HepG2 (cell line): Measurements from ENCODE around the gene CDKN1C. TPM values are rescaled to one million over a fixed set of nuclear protein-coding genes. Genes with fewer than 3 reads are reported as not detected.

Experiments used
- CENPX ChIP-seq: sonication (generic); formaldehyde crosslinking; IDR thresholded peaks from 2 replicates; pipeline ENCODE4 v1.9.0; 2021; ENCODE audit warnings: mild to moderate bottlenecking, missing genetic modification reagents, moderate library complexity
- DNMT1 ChIP-seq: sonication (generic); formaldehyde crosslinking; IDR thresholded peaks from 2 replicates; pipeline ENCODE4 v1.5.1; 2020; ENCODE audit warnings: mild to moderate bottlenecking, missing genetic modification reagents
- EEA1 ChIP-seq: sonication (generic); formaldehyde crosslinking; IDR thresholded peaks from 2 replicates; pipeline ENCODE4 v1.5.1; 2020; ENCODE audit warnings: mild to moderate bottlenecking, missing genetic modification reagents, borderline replicate concordance
- NFYC ChIP-seq: IDR thresholded peaks from 2 replicates; pipeline ENCODE4 v1.6.1; 2016; ENCODE audit warnings: missing genetic modification reagents, missing compliant biosample characterization
- NR3C1 ChIP-seq: sonication (generic); formaldehyde crosslinking; IDR thresholded peaks from 2 replicates; pipeline ENCODE4 v1.4.0; 2020; ENCODE audit warnings: missing genetic modification reagents
- POLR2AphosphoS5 ChIP-seq: IDR thresholded peaks from 2 replicates; pipeline ENCODE4 v1.6.1; 2012; ENCODE audit warnings: low read depth, low read length
- POLR2G ChIP-seq: fragments of 200-400 bp; formaldehyde crosslinking; IDR thresholded peaks from 2 replicates; pipeline ENCODE4 v1.6.1; 2018; ENCODE audit warnings: mild to moderate bottlenecking, low read depth, low read length, moderate library complexity
- RAD21 ChIP-seq: fragments of 450-650 bp; formaldehyde crosslinking; IDR thresholded peaks from 2 replicates; pipeline ENCODE4 v1.5.0; 2020; ENCODE audit warnings: mild to moderate bottlenecking
- RFXANK ChIP-seq: IDR thresholded peaks from 2 replicates; pipeline ENCODE4 v1.6.1; 2016
- XBP1 ChIP-seq: sonication (generic); formaldehyde crosslinking; IDR thresholded peaks from 2 replicates; pipeline ENCODE4 v1.5.0; 2020; ENCODE audit warnings: missing genetic modification reagents
- ZBTB3 ChIP-seq: sonication (generic); formaldehyde crosslinking; IDR thresholded peaks from 2 replicates; pipeline ENCODE4 v1.4.0; 2020; ENCODE audit warnings: low read depth, mild to moderate bottlenecking, moderate library complexity, missing genetic modification reagents, borderline replicate concordance
- ZFP36L2 ChIP-seq: sonication (generic); formaldehyde crosslinking; IDR thresholded peaks from 2 replicates; pipeline ENCODE4 v1.4.0; 2020; ENCODE audit warnings: missing genetic modification reagents
- ZKSCAN5 ChIP-seq: sonication (generic); formaldehyde crosslinking; IDR thresholded peaks from 2 replicates; pipeline ENCODE4 v1.5.1; 2020; ENCODE audit warnings: mild to moderate bottlenecking, missing genetic modification reagents
- ZNF282 ChIP-seq: fragments of 450-650 bp; IDR thresholded peaks from 2 replicates; pipeline ENCODE4 v1.6.1; 2018; ENCODE audit not compliant: partially characterized antibody
- ZNF501 ChIP-seq: sonication (generic); formaldehyde crosslinking; IDR thresholded peaks from 2 replicates; pipeline ENCODE4 v1.5.1; 2020; ENCODE audit warnings: mild to moderate bottlenecking, moderate library complexity, missing genetic modification reagents
- ZNF713 ChIP-seq: sonication (generic); formaldehyde crosslinking; IDR thresholded peaks from 2 replicates; pipeline ENCODE4 v1.4.0; 2020; ENCODE audit warnings: mild to moderate bottlenecking, missing genetic modification reagents
- polyA plus RNA-seq, 8 experiments: library from polyadenylated mRNA; depleted of rRNA in 3 of 8; stranded (reverse) in 7 of 8; unstranded in 1 of 8; fragments of >200 nt; fragmentation: Illumina TruSeq in 4 of 8; extraction: Trizol in 4 of 8; gene quantifications; 2 replicates each; pipeline versions ENCODE4 v1.2.1 to v1.2.3, GENCODE V29; 2011 to 2016; ENCODE audit warnings: low read depth in 4 of 8, missing spikeins in 1 of 8, mixed read lengths in 1 of 8; ENCODE audit not compliant: insufficient read depth in 1 of 8
- total RNA-seq, 5 experiments: library from RNA; depleted of rRNA; stranded (reverse); fragments of >200 nt; fragmentation: Illumina TruSeq; extraction: Trizol; gene quantifications; 2 replicates each; pipeline ENCODE4 v1.2.3, GENCODE V29; 2016; ENCODE audit warnings: low read depth in 1 of 5
- TF ChIP-seq, protein P1 (sequence below): sonication (generic); formaldehyde crosslinking; IDR thresholded peaks from 2 replicates; pipeline ENCODE4 v1.5.0; 2020; ENCODE audit warnings: missing genetic modification reagents, mild to moderate bottlenecking, borderline replicate concordance
- TF ChIP-seq, protein P2 (sequence below): sonication (generic); formaldehyde crosslinking; IDR thresholded peaks from 2 replicates; pipeline ENCODE4 v1.8.0; 2022; ENCODE audit warnings: mild to moderate bottlenecking, missing genetic modification reagents, borderline replicate concordance
- TF ChIP-seq, protein P3 (sequence below): sonication (generic); formaldehyde crosslinking; IDR thresholded peaks from 2 replicates; pipeline ENCODE4 v1.4.0; 2020; ENCODE audit warnings: mild to moderate bottlenecking, missing genetic modification reagents
- TF ChIP-seq, protein P4 (sequence below): sonication (generic); formaldehyde crosslinking; IDR thresholded peaks from 2 replicates; pipeline ENCODE4 v1.4.0; 2020; ENCODE audit warnings: missing genetic modification reagents
- TF ChIP-seq, protein P5 (sequence below): sonication (generic); formaldehyde crosslinking; IDR thresholded peaks from 2 replicates; pipeline ENCODE4 v1.4.0; 2020; ENCODE audit warnings: missing genetic modification reagents
- TF ChIP-seq, protein P6 (sequence below): sonication (generic); formaldehyde crosslinking; IDR thresholded peaks from 2 replicates; pipeline ENCODE4 v1.5.0; 2020; ENCODE audit warnings: mild to moderate bottlenecking, low read depth, missing genetic modification reagents, borderline replicate concordance

CDKN1C gene
- total and polyA plus RNA-seq, 2 of the 13 experiments (the other 11 are each of a cell fraction or from before 2014, with no cell fraction given) = not detected

DNA sequence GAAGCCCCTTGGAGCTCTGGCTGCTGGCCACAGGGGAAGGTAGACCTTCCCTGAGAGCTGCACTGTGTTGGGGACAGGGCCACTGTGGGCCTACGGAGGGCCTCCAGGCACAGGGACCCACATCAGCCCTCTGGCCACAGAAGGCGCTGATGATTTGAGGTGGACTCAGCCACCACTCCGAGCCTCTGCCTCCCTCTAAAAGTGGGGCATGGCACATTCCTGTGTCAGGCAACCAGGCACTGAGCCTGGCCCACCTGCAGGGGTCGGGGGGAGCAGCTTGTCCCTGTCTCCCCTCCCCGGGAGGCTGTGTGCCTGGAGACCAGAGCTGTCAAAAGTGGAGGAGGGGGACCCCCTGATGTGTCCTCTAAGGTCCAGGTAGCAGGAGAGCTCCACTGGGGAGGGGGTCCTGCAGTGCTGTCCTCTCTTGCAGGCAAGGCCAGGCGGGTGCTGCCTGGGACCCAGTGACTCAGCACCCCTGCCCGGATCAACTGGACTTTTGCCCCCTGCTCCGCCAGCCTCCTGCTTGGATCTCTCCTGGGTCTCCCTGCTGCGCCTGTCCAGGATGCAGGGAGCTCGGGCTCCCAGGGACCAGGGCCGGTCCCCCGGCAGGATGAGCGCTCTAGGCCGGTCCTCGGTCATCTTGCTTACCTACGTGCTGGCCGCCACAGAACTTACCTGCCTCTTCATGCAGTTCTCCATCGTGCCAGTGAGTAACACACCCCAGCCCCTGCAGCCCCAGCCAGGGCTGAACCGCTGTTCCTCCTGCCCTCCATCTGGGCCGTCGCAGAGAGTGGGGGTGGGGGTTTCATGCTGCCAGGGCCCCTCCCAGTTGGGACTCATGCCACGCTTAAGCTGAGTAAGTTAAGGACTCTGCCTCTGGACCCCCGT, 17.5 kb upstream of the CDKN1C start (continued):
- TF ChIP-seq, protein P1, sequence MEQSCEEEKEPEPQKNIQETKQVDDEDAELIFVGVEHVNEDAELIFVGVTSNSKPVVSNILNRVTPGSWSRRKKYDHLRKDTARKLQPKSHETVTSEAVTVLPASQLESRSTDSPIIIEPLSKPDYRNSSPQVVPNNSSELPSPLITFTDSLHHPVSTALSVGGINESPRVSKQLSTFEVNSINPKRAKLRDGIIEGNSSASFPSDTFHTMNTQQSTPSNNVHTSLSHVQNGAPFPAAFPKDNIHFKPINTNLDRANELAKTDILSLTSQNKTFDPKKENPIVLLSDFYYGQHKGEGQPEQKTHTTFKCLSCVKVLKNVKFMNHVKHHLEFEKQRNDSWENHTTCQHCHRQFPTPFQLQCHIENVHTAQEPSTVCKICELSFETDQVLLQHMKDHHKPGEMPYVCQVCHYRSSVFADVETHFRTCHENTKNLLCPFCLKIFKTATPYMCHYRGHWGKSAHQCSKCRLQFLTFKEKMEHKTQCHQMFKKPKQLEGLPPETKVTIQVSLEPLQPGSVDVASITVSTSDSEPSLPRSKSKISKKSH = no peak; the same call in 1 of the 2 replicates
- TF ChIP-seq CENPX (CRISPR knock-in tag) (no peak), NFYC (CRISPR knock-in tag) (no peak), POLR2G (peak; percentile 81), ZNF282 (no peak), ZBTB3 (CRISPR knock-in tag) (no peak), NR3C1 (CRISPR knock-in tag) (no peak), ZFP36L2 (no peak), ZKSCAN5 (CRISPR knock-in tag) (no peak), DNMT1 (CRISPR knock-in tag) (no peak), XBP1 (CRISPR knock-in tag) (no peak), POLR2AphosphoS5 (peak; percentile 44; the same call in 1 of the 2 replicates), EEA1 (CRISPR knock-in tag) (no peak), ZNF501 (CRISPR knock-in tag) (no peak), RAD21 (0 out of 2 replicates have a peak, but pooled peaks have one; percentile 13), ZNF713 (no peak), RFXANK (CRISPR knock-in tag) (no peak)
- TF ChIP-seq, protein P2, sequence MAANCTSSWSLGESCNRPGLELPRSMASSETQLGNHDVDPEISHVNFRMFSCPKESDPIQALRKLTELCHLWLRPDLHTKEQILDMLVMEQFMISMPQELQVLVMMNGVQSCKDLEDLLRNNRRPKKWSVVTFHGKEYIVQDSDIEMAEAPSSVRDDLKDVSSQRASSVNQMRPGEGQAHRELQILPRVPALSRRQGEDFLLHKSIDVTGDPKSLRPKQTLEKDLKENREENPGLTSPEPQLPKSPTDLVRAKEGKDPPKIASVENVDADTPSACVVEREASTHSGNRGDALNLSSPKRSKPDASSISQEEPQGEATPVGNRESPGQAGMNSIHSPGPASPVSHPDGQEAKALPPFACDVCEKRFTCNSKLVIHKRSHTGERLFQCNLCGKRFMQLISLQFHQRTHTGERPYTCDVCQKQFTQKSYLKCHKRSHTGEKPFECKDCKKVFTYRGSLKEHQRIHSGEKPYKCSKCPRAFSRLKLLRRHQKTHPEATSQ = no peak
- TF ChIP-seq, protein P3, sequence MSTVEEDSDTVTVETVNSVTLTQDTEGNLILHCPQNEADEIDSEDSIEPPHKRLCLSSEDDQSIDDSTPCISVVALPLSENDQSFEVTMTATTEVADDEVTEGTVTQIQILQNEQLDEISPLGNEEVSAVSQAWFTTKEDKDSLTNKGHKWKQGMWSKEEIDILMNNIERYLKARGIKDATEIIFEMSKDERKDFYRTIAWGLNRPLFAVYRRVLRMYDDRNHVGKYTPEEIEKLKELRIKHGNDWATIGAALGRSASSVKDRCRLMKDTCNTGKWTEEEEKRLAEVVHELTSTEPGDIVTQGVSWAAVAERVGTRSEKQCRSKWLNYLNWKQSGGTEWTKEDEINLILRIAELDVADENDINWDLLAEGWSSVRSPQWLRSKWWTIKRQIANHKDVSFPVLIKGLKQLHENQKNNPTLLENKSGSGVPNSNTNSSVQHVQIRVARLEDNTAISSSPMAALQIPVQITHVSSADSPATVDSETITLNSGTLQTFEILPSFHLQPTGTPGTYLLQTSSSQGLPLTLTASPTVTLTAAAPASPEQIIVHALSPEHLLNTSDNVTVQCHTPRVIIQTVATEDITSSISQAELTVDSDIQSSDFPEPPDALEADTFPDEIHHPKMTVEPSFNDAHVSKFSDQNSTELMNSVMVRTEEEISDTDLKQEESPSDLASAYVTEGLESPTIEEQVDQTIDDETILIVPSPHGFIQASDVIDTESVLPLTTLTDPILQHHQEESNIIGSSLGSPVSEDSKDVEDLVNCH (CRISPR knock-in tag) = no peak
- TF ChIP-seq, protein P4, sequence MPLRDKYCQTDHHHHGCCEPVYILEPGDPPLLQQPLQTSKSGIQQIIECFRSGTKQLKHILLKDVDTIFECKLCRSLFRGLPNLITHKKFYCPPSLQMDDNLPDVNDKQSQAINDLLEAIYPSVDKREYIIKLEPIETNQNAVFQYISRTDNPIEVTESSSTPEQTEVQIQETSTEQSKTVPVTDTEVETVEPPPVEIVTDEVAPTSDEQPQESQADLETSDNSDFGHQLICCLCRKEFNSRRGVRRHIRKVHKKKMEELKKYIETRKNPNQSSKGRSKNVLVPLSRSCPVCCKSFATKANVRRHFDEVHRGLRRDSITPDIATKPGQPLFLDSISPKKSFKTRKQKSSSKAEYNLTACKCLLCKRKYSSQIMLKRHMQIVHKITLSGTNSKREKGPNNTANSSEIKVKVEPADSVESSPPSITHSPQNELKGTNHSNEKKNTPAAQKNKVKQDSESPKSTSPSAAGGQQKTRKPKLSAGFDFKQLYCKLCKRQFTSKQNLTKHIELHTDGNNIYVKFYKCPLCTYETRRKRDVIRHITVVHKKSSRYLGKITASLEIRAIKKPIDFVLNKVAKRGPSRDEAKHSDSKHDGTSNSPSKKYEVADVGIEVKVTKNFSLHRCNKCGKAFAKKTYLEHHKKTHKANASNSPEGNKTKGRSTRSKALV (CRISPR knock-in tag) = no peak
- TF ChIP-seq, protein P5, sequence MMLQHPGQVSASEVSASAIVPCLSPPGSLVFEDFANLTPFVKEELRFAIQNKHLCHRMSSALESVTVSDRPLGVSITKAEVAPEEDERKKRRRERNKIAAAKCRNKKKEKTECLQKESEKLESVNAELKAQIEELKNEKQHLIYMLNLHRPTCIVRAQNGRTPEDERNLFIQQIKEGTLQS = peak; percentile 64
- TF ChIP-seq, protein P6, sequence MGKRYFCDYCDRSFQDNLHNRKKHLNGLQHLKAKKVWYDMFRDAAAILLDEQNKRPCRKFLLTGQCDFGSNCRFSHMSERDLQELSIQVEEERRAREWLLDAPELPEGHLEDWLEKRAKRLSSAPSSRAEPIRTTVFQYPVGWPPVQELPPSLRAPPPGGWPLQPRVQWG (CRISPR knock-in tag) = no peak
